ENCODE measurements around the gene TBC1D17.

The TBC1D17 gene

DNA sequence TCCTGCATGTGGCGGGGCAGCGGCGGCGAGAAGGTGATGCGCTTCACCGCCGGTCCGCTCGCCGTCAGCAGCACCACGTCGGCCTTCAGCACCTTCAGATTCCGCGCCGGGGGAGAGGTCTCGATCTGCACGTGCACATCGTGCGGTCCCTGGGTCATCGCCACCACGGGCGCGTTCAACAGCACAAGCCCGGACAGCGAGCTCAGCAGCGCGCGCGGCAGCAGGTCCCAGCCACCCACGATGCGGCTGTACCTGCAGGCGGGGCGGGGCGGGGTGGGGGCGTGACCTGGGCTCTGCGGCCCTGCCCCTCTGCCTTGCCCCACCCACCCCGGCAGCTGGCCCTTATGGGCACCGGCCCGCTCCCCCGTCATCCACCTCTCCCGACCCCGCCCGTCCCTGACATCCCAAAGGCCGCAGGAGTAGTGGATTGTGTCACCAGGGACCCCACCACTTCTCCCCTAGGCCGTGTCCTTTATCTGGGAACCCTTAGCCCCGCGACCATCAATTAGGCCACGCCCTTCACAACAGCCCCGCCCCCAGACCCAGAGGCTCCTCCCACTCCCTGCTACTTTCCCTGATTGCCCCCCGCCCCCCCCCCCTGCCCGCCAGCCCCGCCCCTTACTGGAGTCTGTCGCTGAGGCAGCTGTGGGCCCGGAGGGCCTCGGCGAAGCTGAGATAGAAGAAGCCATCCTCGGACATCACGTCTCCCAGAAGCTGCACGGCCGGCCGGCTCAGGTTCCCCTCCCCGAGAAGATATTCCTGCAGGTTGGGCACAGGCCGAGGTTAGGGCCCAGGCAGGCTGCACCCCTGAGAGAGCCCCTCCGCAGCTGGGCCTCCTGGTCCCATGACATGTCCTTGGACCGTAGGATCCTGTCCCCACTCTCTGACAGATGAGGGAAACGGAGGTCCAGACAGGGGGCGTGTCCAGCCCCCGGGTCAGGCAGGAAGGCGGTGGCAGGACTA, 13.1 kb downstream of the TBC1D17 start:
- H3K27me3 ChIP-seq (ENCODE audit: control insufficient read depth in 1 of 2, insufficient read depth in 2 of 2, low read length in 2 of 2): peaks cover 0 to 19% of the 10 kb centered on the region in 2 donors
- H3K36me3 ChIP-seq (ENCODE audit: insufficient read depth, low read length): no peaks in the 10 kb centered on the region
- H3K27ac ChIP-seq (ENCODE audit: low read depth, low read length): no peak overlapping the region
- no peak overlapping the region for H3K4me3 ChIP-seq (ENCODE audit: low read depth in 1 of 2, low read length in 2 of 2)
- no peak overlapping the region for H3K9ac ChIP-seq (ENCODE audit: low read length)
- no peaks in the 10 kb centered on the region for H3K9me3 ChIP-seq (ENCODE audit: low read length)
- no peaks in the 10 kb centered on the region for H3K4me1 ChIP-seq (ENCODE audit: insufficient read depth, low read length)

DNA sequence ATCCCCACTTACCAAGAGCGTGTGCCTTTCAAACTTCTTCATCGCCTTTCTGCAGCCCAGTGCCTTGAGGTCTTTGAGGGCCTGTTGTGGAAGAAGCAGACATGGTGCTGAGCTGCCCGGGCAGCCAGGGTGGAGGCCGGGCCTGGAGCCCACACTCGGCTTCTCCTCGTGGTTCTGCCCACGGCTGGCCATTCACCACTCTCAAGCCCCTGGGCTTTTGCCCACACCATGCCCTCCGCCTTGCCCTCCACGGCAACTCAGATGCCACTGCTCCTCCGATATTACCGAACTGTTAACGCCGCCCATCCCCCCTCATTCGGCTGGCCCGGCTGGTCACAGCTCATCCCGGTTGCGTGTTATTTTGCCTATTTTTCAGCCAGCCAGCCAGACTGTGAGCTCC, 13.9 kb downstream of the TBC1D17 start:
- H3K4me1 ChIP-seq (ENCODE audit: insufficient read depth, low read length): no peaks in the 10 kb centered on the region
- no peaks in the 10 kb centered on the region for H3K36me3 ChIP-seq (ENCODE audit: insufficient read depth, low read length)
- H3K9ac ChIP-seq (ENCODE audit: low read length): no peak overlapping the region
- no peak overlapping the region for H3K4me3 ChIP-seq (ENCODE audit: low read depth in 1 of 2, low read length in 2 of 2)
- peaks cover 0 to 19% of the 10 kb centered on the region in 2 donors for H3K27me3 ChIP-seq (ENCODE audit: control insufficient read depth in 1 of 2, insufficient read depth in 2 of 2, low read length in 2 of 2)
- H3K27ac ChIP-seq (ENCODE audit: low read depth, low read length): no peak overlapping the region
- no peaks in the 10 kb centered on the region for H3K9me3 ChIP-seq (ENCODE audit: low read length)

DNA sequence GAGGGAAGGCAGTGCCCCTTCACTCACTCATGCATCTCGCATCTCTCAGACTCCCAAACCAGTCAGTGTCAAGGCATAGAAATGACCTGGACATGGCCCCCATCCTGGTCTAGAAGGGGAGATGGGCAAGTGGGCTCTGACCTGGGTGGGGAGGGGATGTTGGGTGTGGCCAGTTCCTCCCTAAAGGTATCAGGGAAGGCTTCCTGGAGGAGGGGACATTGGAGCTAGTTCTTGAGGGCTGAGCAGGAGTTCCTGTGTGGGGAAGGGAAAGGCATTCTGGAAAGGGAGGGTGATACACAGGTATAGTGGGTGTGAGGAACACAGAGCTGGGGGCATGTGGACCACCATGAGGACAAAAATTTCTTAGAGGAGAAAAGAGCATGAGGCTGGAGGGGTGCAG, 15.2 kb downstream of the TBC1D17 start:
- peaks cover 0 to 19% of the 10 kb centered on the region in 2 donors for H3K27me3 ChIP-seq (ENCODE audit: control insufficient read depth in 1 of 2, insufficient read depth in 2 of 2, low read length in 2 of 2)
- no peaks in the 10 kb centered on the region for H3K36me3 ChIP-seq (ENCODE audit: insufficient read depth, low read length)
- H3K9me3 ChIP-seq (ENCODE audit: low read length): no peaks in the 10 kb centered on the region
- no peak overlapping the region for H3K4me3 ChIP-seq (ENCODE audit: low read depth in 1 of 2, low read length in 2 of 2)
- H3K27ac ChIP-seq (ENCODE audit: low read depth, low read length): no peak overlapping the region
- no peak overlapping the region for H3K9ac ChIP-seq (ENCODE audit: low read length)
- H3K4me1 ChIP-seq (ENCODE audit: insufficient read depth, low read length): peaks cover 12% of the 10 kb centered on the region

DNA sequence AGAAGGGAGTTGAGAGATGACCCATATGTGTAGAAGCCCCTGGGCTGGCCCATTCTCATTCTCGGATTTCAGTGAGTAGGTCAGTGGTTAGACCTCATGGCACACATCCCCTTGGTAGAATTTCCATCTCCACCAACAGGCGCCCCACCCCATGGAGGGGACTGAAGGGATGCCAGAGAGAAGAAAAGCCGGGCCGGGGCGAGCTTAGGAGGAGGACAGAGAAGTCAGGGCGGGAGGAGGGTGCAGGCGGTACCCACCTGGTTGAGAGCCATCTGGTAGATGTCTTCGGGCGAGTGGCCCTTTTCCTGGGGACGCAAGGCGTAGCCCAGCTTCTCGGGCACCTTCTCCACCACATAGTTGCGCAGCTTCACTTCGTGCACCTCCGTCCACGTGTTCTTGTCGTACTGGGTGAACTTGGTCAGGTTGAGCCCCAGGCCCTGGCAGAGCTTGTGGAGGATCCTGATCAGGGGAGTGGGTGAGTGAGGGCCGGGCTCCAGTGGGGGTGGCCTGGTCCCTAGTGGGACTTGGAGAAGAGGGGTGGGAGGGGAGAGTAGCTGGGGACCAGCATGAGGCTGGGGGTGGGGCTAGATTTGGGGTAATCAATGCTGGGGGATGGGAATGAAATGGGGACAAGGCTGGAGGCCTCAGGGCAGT, 16.6 kb downstream of the TBC1D17 start:
- no peak overlapping the region for H3K4me3 ChIP-seq (ENCODE audit: low read depth in 1 of 2, low read length in 2 of 2)

DNA sequence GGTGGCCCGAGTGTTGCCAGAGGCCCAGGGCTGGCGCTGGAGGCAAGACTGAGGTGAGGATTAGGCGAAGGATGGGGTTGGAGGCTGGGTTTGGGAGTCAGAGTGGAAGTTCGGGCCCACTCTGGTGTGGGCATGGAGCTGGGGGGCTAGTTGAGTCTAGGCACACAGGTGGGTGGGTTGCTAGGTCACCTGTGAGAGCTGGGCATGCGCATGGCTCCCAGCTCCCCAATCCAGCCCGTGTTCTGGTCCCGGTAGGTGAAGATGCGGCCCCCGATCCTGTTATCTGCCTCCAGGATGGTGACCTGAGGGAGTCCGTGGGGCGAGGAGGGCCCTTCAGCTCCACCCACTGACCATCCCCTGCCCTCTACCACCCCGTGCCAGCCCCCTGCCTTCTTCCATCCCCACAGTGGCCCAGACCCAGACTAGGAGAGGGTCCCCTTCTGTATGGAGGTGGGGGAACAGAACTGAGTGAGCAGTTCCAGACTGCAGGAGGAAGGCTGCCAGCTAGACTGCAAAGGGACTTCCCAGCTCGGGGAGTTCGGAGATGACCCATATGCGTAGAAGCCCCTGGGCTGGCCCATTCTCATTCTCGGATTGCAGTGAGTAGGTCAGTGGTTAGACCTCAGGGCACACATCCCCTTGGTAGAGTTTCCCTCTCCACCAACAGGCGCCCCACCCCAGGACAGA, 17.5 kb downstream of the TBC1D17 start:
- Histone ChIP-seq H3K36me3 (ENCODE audit: insufficient read depth, low read length) (no peaks in the 10 kb centered on the region), H3K27me3 (ENCODE audit: control insufficient read depth in 1 of 2, insufficient read depth in 2 of 2, low read length in 2 of 2) (peaks cover 0 to 13% of the 10 kb centered on the region in 2 donors), H3K4me1 (ENCODE audit: insufficient read depth, low read length) (peaks cover 12% of the 10 kb centered on the region), H3K27ac (ENCODE audit: low read depth, low read length) (no peak overlapping the region), H3K9ac (ENCODE audit: low read length) (no peak overlapping the region), H3K9me3 (ENCODE audit: low read length) (no peaks in the 10 kb centered on the region), H3K4me3 (ENCODE audit: low read depth in 1 of 2, low read length in 2 of 2) (no peak overlapping the region)

More for the DNA sequence above, 16.6 kb downstream of the TBC1D17 start:
- Histone ChIP-seq H3K9me3 (ENCODE audit: low read length) (no peaks in the 10 kb centered on the region), H3K36me3 (ENCODE audit: insufficient read depth, low read length) (no peaks in the 10 kb centered on the region), H3K9ac (ENCODE audit: low read length) (no peak overlapping the region), H3K4me1 (ENCODE audit: insufficient read depth, low read length) (peaks cover 12% of the 10 kb centered on the region), H3K27me3 (ENCODE audit: control insufficient read depth in 1 of 2, insufficient read depth in 2 of 2, low read length in 2 of 2) (peaks cover 0 to 19% of the 10 kb centered on the region in 2 donors), H3K27ac (ENCODE audit: low read depth, low read length) (no peak overlapping the region)

DNA sequence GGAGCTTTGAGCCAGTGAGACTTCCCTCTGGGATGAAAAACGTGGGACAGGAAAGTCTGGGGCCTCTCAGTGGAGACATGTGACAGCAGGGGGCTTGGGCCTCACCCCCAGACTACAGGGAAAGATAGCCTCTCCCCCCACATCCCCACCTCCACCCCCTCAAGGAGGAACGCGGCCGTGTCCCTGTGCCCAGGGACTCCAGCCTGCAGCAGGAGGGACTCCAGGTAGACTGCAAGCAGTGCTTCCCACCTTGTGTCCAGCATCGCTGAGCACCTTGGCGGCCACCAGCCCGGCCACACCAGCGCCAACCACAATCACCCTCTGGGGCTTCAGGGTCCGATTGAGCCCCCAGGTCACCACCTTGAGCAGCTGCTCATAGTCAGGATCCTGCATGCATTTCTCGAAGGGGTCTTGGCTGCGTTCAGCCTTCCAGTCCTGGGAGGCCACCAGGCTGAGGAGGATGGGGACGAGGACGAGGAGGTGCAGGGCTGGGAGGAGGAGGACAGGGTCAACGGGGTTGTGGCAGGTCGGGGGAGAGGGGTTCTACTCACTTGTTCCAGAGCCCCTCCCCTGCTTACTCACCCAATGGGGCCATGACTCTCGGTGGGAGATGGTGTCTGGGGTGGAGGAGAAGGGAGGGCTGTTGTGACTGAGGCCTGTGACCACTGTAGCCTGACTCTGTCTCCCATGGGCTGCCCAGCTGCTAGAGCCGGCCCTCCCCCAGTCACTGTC, 18.2 kb downstream of the TBC1D17 start:
- Histone ChIP-seq H3K27me3 (ENCODE audit: control insufficient read depth in 1 of 2, insufficient read depth in 2 of 2, low read length in 2 of 2) (peaks cover 0 to 8% of the 10 kb centered on the region in 2 donors), H3K9me3 (ENCODE audit: low read length) (no peaks in the 10 kb centered on the region), H3K4me1 (ENCODE audit: insufficient read depth, low read length) (peaks cover 12% of the 10 kb centered on the region), H3K9ac (ENCODE audit: low read length) (no peak overlapping the region), H3K36me3 (ENCODE audit: insufficient read depth, low read length) (no peaks in the 10 kb centered on the region), H3K4me3 (ENCODE audit: low read depth in 1 of 2, low read length in 2 of 2) (no peak overlapping the region), H3K27ac (ENCODE audit: low read depth, low read length) (no peak overlapping the region)

DNA sequence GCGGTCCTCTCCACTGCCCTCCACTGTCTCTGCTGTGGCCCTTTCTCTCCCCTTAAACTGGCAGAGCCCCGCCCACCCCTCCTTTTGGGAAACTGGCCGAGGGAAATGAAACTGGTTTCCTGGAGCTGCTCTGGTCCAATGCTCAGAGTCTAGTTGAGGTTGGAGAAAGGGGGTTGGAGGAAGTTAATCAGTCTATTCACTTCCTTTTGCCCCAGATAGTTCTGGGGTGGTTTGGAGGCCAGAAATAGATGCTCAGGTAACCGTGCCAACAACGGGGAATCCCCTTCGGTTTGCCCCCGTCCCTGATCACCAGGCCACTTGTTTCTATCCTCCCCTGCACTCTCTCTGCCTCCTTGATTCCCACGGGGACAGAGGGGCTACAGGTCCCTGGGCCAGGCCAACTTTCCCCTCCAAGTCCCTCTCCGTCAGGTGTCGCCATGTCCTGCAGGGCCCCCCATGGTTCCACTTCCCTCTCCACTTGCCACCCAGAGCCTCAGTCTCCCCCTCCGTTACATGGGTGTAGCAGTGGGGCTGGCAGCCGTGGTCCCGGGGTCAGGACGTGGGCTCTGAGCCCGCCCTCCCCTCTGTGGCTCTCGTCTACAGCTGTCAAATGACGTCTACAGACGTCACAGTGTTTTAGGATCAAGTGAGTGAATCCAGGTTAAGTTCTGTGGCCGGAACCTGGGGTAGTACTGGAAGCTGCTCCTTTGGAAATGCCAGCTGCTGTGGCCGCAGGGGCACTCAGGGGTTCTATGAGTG, 19.5 kb downstream of the TBC1D17 start, which contains the start of gene IL4I1:
Gene IL4I1 (minus strand): TSS at position 25 of the 759 bp plus-strand sequence. CDS start 727 bp downstream, outside the sequence.
- Histone ChIP-seq H3K9ac (ENCODE audit: low read length) (no peak within 1 kb of the TSS), H3K4me3 (ENCODE audit: low read depth in 1 of 2, low read length in 2 of 2) (no peak within 1 kb of the TSS), H3K36me3 (ENCODE audit: insufficient read depth, low read length) (no peaks in the 10 kb centered on the region)

DNA sequence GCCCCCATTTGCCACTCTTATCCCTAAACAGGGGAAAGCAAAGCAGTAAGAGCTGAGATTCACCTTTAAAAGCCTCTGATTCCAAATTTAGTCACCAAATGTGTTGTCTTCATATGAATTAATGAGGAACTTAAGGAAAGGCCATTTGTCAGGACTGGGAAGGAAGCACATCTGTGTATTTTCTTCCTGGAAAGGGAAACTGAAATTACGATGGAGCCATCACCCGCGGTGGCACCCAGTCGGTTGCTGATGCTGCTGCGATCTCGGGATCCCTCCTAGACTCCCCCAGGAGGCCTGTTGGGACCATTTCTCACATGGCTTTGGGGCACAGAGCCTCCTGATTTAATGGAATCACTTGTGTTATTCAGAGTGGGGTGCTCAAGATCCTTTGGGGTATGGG, 26.6 kb downstream of the TBC1D17 start:
- Histone ChIP-seq H3K4me3 (ENCODE audit: low read depth in 1 of 2, low read length in 2 of 2) (no peak overlapping the region), H3K9me3 (ENCODE audit: low read length) (no peaks in the 10 kb centered on the region), H3K36me3 (ENCODE audit: insufficient read depth, low read length) (peaks cover 25% of the 10 kb centered on the region), H3K4me1 (ENCODE audit: insufficient read depth, low read length) (no peaks in the 10 kb centered on the region), H3K27ac (ENCODE audit: low read depth, low read length) (no peak overlapping the region), H3K27me3 (ENCODE audit: control insufficient read depth in 1 of 2, insufficient read depth in 2 of 2, low read length in 2 of 2) (no peaks in the 10 kb centered on the region), H3K9ac (ENCODE audit: low read length) (no peak overlapping the region)

More for the DNA sequence above, 19.5 kb downstream of the TBC1D17 start, which contains the start of gene IL4I1:
- Histone ChIP-seq H3K4me1 (ENCODE audit: insufficient read depth, low read length) (peaks cover 12% of the 10 kb centered on the region), H3K27ac (ENCODE audit: low read depth, low read length) (no peak within 1 kb of the TSS), H3K27me3 (ENCODE audit: control insufficient read depth in 1 of 2, insufficient read depth in 2 of 2, low read length in 2 of 2) (no peaks in the 10 kb centered on the region), H3K9me3 (ENCODE audit: low read length) (no peaks in the 10 kb centered on the region)

DNA sequence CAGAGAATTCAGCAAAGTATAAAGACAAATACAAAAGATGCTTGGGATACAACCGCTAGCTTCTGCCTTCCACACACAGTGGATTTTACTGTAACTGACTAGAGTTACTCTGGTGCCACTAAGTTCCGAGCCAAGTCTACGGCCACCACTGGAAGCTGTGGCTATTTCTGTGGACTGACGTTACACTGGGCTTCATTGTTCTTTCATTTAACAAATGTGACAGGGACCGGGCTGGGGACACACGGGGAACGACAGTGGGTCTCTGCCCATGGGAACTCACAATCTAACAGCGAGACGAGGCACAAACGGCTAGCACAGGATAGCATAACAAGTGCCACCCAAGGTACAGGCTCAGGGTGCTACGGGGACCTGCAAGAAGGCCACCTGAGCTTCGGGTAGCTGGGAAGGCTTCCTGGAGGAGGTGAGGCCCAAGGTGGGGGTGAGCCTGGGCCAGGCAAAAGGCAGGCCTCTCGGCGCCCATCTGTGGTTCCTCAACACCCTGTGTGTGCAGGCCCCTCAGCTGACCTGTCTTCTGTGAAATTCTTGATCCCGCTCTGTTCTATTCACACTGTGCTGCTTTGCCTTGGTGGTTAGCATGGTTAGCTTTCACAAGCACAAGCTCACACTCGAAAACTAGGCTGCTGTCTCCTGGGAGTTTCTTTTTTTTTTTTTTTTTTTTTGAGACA, 29.5 kb downstream of the TBC1D17 start:
- peaks cover 25% of the 10 kb centered on the region for H3K36me3 ChIP-seq (ENCODE audit: insufficient read depth, low read length)
- no peak overlapping the region for H3K27ac ChIP-seq (ENCODE audit: low read depth, low read length)

More for the DNA sequence above, 29.5 kb downstream of the TBC1D17 start:
- H3K9ac ChIP-seq (ENCODE audit: low read length): no peak overlapping the region
- no peaks in the 10 kb centered on the region for H3K27me3 ChIP-seq (ENCODE audit: control insufficient read depth in 1 of 2, insufficient read depth in 2 of 2, low read length in 2 of 2)
- H3K9me3 ChIP-seq (ENCODE audit: low read length): no peaks in the 10 kb centered on the region
- H3K4me1 ChIP-seq (ENCODE audit: insufficient read depth, low read length): no peaks in the 10 kb centered on the region
- H3K4me3 ChIP-seq (ENCODE audit: low read depth in 1 of 2, low read length in 2 of 2): no peak overlapping the region

Measured in muscle layer of colon (tissue), 2 donors.